MCF 10A (cell line): Measurements from ENCODE around the gene PTX4. TPM values are rescaled to one million over a fixed set of nuclear protein-coding genes. Genes with fewer than 3 reads are reported as not detected.

Experiments used
- BruUV-seq: library from RNA; stranded (reverse); fragments of 400-500 nt; replicated peaks from 2 replicates; lab custom pipeline; 2021; lab: Mats Ljungman, UMichigan
- CTCF ChIA-PET: fragments of 300-600 bp; sonication (Branson Sonifier 250); formaldehyde crosslinking; extraction: SDS; loops from one replicate; lab custom pipeline; 2021; ENCODE audit warnings: antibody characterized with exemption, inconsistent platforms; lab: Yijun Ruan, JAX
- POLR2A ChIA-PET: fragments of 300-600, 350-650 bp; sonication (Branson Sonifier 250); formaldehyde crosslinking; extraction: SDS; loops from one replicate; lab custom pipeline; 2020; ENCODE audit warnings: antibody characterized with exemption, inconsistent platforms; lab: Yijun Ruan, JAX
- DNase-seq: peaks from one replicate; pipeline ENCODE4 v3.0.0-alpha.2; 2018; ENCODE audit not compliant: unreplicated experiment
- H3K27ac Mint-ChIP-seq: one replicate; pipeline ENCODE4 v1.8.0; 2022; ENCODE audit warnings: mild to moderate bottlenecking, low read depth, mixed read lengths; ENCODE audit not compliant: unreplicated experiment
- H3K27me3 Mint-ChIP-seq: one replicate; pipeline ENCODE4 v1.8.0; 2022; ENCODE audit warnings: mixed read lengths; ENCODE audit not compliant: insufficient read depth, unreplicated experiment
- H3K36me3 Mint-ChIP-seq: one replicate; pipeline ENCODE4 v1.8.0; 2022; ENCODE audit warnings: mild to moderate bottlenecking, moderate library complexity, mixed read lengths; ENCODE audit not compliant: insufficient read depth, unreplicated experiment
- H3K4me1 Mint-ChIP-seq: one replicate; pipeline ENCODE4 v1.8.0; 2022; ENCODE audit warnings: mixed read lengths; ENCODE audit not compliant: insufficient read depth, unreplicated experiment
- H3K4me3 Mint-ChIP-seq: one replicate; pipeline ENCODE4 v1.8.0; 2022; ENCODE audit warnings: mild to moderate bottlenecking, moderate library complexity, mixed read lengths; ENCODE audit not compliant: unreplicated experiment
- H3K9me3 Mint-ChIP-seq: one replicate; pipeline ENCODE4 v1.8.0; 2022; ENCODE audit warnings: mixed read lengths; ENCODE audit not compliant: unreplicated experiment
- CTCF ChIP-seq: fragments of 200-600 bp; IDR thresholded peaks from one replicate; pipeline ENCODE4 v1.8.0; 2022; ENCODE audit warnings: antibody characterized with exemption, mild to moderate bottlenecking; ENCODE audit not compliant: unreplicated experiment
- intact Hi-C: fragments of 100-400 bp; cut with micrococcal nuclease; formaldehyde crosslinking; loops from 2 replicates; pipeline ENCODE4 v1.14.1; 2022
- total RNA-seq: library from RNA; stranded (reverse); gene quantifications from 2 replicates; pipeline ENCODE4 v1.2.3, GENCODE V29; 2022

The PTX4 gene
- total RNA-seq, 1 experiment from 2014 or later: not detected

- ChIA-PET CTCF (no interaction called here), POLR2A (no interaction called here)
- Mint-ChIP-seq H3K9me3 (no peaks in the 10 kb centered on the region), H3K4me1 (no peaks in the 10 kb centered on the region), H3K4me3 (no peak overlapping the region), H3K27me3 (no peaks in the 10 kb centered on the region), H3K27ac (no peak overlapping the region), H3K36me3 (peaks cover 7% of the 10 kb centered on the region)
- no peak for DNase-seq
- no TSS peak for BruUV-seq
- intact Hi-C loops: no loop called here
- TF ChIP-seq CTCF: no peak
Measured at GRCh38 chr16:1495889-1496262, 7.1 kb upstream of the PTX4 start.

- Mint-ChIP-seq H3K27ac (no peak overlapping the region), H3K4me1 (no peaks in the 10 kb centered on the region), H3K9me3 (no peaks in the 10 kb centered on the region), H3K4me3 (no peak overlapping the region), H3K36me3 (peaks cover 7% of the 10 kb centered on the region), H3K27me3 (no peaks in the 10 kb centered on the region)
- TF ChIP-seq CTCF: no peak
- DNase-seq: no peak
- POLR2A ChIA-PET: no interaction called here
- CTCF ChIA-PET: interaction anchor here (0.5 kb wide), 1 partner anchor 76 kb away, joined by 5 read pairs; no protein-coding TSS in a partner anchor
- no TSS peak for BruUV-seq
- intact Hi-C loops: no loop called here
Measured at GRCh38 chr16:1495211-1495888, 6.6 kb upstream of the PTX4 start.

- DNase-seq: no peak
- CTCF ChIA-PET: interaction anchor here (0.5 kb wide), 1 partner anchor 75 kb away, joined by 5 read pairs; no protein-coding TSS in a partner anchor
- intact Hi-C loops: no loop called here
- no TSS peak for BruUV-seq
- Mint-ChIP-seq H3K9me3 (no peaks in the 10 kb centered on the region), H3K4me3 (peak overlapping the region; percentile 78), H3K27ac (no peak overlapping the region), H3K36me3 (peaks cover 7% of the 10 kb centered on the region), H3K4me1 (no peaks in the 10 kb centered on the region), H3K27me3 (no peaks in the 10 kb centered on the region)
- no peak for TF ChIP-seq CTCF
- POLR2A ChIA-PET: interaction anchor here (0.6 kb wide), 1 partner anchor 96 kb away, joined by 3 read pairs; no protein-coding TSS in a partner anchor
Measured at GRCh38 chr16:1494711-1495110, 6.0 kb upstream of the PTX4 start.

GRCh38 chr16:1494129-1494640 is 5.4 kb upstream of the PTX4 start:
- CTCF ChIA-PET: interaction anchor here (0.6 kb wide), 1 partner anchor 288 kb away, joined by 3 read pairs; the partner anchor contains the start of genes NUBP2 and SPSB3
- intact Hi-C loops: no loop called here
- Mint-ChIP-seq H3K9me3 (no peaks in the 10 kb centered on the region), H3K36me3 (peaks cover 7% of the 10 kb centered on the region), H3K27me3 (no peaks in the 10 kb centered on the region), H3K4me3 (peak overlapping the region; percentile 78), H3K27ac (no peak overlapping the region), H3K4me1 (no peaks in the 10 kb centered on the region)
- POLR2A ChIA-PET: interaction anchor here (0.6 to 2.2 kb wide), 5 partner anchors 65 to 184 kb away, joined by 3 to 10 read pairs (median 4); partner anchors contain the start of genes IFT140, JPT2 and UQCC4
- TF ChIP-seq CTCF: peak; percentile 45
- BruUV-seq: TSS peak; percentile 32
- peak; percentile 61 for DNase-seq
